Urothelium cell line (cell line): Measurements from ENCODE around the gene ELOVL1.

Experiments
- DNase-seq: peaks from one replicate; pipeline ENCODE4 v3.0.0; 2011; ENCODE audit warnings: low spot score, mixed read lengths
- FAIRE-seq: peaks from 2 replicates; lab custom pipeline; 2011; peaks lifted over from hg19 to GRCh38; lab: Jason Lieb, UNC

ELOVL1 gene

GRCh38 chr1:43337588-43337987, 30.2 kb downstream of the ELOVL1 start, which contains the start of gene MPL:
MPL (plus strand) TSS chr1:43337818; CDS start chr1:43337849, 31 bp downstream.
- no peak for FAIRE-seq
- DNase-seq, result no peak

- FAIRE-seq, result no peak
- no peak for DNase-seq
Measured at GRCh38 chr1:43334453-43335205, 33.2 kb downstream of the ELOVL1 start.

DNA sequence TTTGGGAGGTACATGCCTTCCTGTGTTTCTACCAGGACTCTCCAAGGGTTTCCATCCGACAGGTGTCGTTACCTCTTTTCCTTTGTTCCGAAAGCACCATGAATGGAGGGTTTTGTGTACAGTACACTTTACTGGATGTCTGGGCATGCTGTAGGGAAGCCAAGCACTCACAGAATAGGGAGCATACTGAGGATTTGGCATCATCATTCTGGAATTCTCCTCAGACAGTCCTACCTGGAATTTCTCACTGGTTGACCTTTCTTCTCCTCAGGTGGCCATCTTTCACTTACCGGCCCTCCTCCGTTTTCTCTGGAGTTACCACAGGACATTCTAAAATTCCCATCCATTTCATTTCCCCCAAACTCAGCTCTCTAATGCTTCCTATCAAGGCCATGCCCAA, 36.1 kb downstream of the ELOVL1 start:
- FAIRE-seq (no peak), DNase-seq (no peak)

DNA sequence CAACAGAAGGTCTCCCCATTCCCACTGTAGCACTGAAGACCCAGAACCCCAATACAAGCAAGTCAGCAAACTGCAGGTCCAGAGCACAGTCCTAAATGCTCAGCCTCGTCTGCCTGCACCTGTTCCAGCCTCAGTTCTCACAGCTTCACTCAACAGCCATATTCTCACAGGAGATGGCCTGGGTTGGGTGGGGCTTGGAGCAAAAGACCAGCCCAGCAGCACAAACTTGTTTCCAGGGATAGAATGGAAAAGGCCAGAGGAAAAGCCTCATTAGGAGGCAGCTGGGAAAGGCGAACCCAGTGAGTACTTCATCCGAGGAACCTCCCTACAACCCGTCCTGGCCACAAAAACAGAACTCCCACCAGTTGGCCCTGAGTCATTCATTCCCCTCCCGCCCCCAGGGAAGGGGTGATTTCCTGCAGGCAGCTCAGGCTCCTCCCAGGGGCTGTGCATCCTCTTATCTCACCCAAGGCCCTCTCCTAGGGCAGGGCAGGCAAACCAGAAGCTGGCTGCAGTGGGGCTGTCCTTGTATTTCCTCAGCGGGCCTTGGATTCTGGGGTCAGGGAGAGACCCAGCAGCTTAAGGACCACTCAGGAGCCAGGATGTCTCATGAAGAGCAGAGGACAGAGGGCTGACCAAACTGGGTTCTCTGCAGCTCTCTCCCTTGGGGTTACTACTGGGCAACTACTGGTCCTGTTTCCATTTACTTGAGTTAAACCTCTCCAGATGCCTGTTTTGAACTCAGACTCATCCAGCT, 37.6 kb downstream of the ELOVL1 start:
- no peak for FAIRE-seq
- DNase-seq, result peak; percentile 86

DNA sequence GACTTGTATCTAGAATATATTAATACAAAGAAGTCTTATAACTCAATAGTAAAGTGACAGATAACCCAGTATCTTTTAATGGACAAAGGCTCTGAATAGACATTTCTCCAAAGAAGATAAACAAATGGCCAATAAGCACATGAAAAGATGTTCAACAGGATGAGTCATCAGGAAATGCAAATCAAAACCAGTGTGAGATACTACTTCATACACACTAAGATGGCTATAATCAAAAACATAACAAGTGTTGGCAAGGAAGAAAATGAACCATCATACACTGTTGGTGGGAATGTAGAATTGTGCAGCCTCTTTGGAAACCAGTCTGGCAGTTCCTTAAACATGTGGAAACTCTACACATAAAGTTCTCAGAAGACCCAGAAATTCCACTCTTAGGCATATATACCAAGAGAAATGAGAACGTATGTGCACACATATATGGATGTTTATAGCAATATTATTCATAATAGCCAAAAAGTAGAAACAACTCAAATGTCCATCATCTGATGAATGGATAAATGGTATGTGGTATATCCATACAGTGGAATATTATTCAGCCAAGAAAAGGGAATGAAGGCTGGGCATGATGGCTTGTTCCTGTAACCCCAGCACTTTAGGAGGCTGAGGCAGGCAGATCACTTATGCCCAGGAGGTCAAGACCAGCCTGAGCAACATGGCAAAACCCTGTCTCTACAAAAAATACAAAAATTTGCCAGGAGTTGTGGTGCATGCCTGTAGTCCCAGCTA, 40.1 kb downstream of the ELOVL1 start:
- no peak for DNase-seq
- no peak for FAIRE-seq

DNA sequence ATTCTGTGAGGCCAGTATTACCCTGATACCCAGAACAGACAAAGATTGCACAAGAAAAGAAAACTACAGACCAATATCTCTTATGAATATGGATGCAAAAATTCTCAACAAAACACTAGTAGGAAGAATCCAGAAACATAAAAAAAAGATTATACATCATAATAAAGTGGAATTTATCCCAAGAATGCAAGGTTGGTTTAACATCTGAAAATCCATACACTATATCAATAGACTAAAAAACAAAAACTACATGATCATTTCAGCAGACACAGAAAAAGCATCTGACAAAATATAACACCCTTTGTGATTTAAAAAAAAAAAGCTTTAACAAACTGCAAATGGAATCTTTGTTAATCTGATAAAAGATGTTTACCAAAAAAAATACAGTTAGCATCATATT, 42.4 kb downstream of the ELOVL1 start:
- FAIRE-seq (no peak), DNase-seq (no peak)

DNA sequence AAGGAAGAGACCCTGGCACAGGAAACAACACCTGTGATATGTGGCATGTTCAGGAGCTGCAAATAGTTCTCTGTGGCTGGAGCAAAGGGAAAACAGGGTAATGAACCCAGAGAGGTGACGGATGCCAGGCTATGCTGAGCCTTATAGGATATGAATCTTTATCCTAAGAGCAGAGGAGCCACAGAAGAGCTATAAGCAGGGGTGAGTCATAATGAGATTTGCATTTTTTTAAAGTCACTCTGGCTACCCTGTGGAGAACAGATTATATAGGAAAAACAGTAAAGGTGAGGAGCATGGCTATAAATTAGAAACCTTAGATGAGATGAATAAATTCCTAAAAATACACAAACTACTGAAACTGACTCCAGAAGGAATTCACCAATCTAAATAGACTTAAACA, 43.0 kb downstream of the ELOVL1 start:
- DNase-seq (no peak), FAIRE-seq (no peak)

- FAIRE-seq, result no peak
- no peak for DNase-seq
Measured at GRCh38 chr1:43322506-43322905, 45.3 kb downstream of the ELOVL1 start.

- no peak for DNase-seq
- FAIRE-seq, result no peak
Measured at GRCh38 chr1:43321331-43321891, 46.4 kb downstream of the ELOVL1 start.

GRCh38 chr1:43319766-43320165, 48.0 kb downstream of the ELOVL1 start:
- no peak for FAIRE-seq
- no peak for DNase-seq

- no peak for DNase-seq
- FAIRE-seq, result peak; percentile 9
Measured at GRCh38 chr1:43319288-43319687, 48.5 kb downstream of the ELOVL1 start.

- no peak for DNase-seq
- no peak for FAIRE-seq
Measured at GRCh38 chr1:43318831-43319230, 49.0 kb downstream of the ELOVL1 start.

DNA sequence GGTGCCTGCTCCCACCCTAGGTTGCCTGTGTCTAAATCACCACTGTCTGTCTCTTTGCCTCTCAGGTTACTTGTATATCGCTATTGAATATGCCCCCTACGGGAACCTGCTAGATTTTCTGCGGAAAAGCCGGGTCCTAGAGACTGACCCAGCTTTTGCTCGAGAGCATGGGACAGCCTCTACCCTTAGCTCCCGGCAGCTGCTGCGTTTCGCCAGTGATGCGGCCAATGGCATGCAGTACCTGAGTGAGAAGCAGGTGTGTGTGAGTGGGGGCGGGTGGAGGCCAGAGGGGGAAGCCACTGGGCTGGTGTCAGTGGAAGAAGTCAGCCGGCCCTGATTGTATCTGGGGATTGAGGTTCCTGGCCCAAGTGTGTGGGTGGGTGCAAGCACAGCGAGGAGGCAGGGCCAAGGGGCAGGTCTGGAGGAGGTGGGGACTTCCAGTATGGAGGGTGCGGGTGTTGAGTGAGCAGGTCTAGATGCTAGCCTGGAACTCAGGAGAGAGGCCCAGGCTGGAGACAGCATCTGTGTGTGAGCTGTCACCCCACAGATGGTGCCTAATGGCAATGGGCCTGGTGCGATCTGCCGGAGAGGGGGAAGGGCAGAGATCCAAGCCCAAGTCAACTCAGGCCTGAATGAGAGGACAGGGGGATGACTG, 49.9 kb downstream of the ELOVL1 start:
- DNase-seq, result no peak
- peak; percentile 9 for FAIRE-seq

DNA sequence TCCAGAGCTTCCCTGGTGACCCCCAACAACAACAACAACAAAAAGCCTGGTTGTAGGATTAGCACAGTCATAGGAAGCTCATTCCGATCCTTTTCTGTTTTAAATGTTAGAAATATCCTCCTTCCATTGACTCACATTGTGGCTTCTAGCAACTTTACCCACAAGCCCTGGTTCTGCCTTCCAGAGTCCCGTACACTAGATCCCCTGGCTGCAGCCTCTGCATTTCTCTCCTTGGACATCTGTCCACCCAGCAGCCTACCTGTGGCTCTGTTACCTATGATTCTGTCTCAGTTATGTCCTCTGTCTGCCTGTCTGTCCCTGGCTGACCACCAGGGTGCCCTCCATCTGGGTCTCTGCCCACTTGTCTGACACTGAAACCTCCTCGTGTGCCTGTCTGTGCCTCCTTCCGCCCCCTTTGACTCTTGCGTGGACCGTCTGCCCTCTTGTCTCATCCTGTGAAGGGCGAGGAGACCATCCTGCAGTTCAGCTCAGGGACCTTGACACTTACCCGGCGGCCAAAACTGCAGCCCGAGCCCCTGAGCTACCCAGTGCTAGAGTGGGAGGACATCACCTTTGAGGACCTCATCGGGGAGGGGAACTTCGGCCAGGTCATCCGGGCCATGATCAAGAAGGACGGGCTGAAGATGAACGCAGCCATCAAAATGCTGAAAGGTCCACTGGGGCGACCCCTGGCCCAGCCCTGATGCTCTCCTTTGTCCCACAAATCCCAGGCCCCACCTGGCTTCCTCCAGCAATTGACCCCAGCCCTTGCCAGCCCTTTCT, 50.9 kb downstream of the ELOVL1 start:
- FAIRE-seq, result no peak
- DNase-seq, result no peak

DNA sequence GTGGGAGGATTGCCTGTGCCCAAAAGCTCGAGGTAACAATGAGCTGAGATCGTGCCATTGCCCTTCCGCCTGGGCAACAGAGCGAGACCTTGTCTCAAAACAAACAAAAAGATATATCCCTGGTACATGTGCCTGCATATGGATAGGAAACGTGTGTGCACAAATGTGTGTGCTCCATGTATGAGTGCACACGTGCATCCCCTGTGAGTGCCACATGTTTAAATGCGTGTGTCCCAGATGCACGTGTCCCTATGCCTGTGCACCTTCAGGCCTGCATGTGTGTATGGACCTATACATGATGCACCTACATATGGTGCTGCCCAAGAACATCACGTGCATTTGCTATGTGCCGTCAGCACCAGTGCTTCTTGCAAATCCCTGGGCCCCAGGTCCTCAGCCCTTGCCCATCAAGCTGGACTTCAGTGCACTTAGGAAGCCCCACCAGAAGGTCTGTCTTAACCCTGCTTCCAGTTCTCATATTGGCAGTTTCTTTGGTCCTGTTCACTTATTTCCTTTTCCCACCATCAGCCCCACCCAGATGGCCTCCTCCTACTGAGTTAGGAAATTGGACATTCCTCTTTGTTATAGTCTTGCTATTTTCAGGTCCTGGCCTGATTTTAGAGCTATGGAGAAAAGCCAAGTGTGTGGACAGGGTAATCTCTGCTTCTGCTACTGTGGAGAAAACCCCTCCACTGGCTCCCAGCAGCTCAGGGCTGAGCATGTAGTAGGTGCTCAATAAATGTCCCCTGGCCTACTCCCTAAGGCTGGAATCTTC, 51.7 kb downstream of the ELOVL1 start:
- FAIRE-seq, result peak; percentile 32
- DNase-seq, result no peak

GRCh38 chr1:43315481-43315880, 52.3 kb downstream of the ELOVL1 start:
- DNase-seq, result no peak
- no peak for FAIRE-seq

- DNase-seq (no peak), FAIRE-seq (no peak)
Measured at GRCh38 chr1:43314233-43314632, 53.6 kb downstream of the ELOVL1 start.

DNA sequence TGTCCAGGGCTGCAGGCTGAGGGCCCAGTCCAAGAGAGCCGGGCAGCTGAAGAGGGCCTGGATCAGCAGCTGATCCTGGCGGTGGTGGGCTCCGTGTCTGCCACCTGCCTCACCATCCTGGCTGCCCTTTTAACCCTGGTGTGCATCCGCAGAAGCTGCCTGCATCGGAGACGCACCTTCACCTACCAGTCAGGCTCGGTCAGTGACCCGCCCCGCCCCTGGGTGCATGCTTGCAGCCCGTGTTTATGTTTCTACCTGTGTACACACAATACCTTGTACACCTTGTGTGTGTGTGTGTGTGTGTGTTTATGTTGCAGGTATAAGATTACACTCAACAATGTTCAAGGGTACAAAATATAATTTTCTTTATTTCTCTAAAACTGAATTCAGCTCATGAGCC, 54.0 kb downstream of the ELOVL1 start:
- DNase-seq (no peak), FAIRE-seq (peak; percentile 94)
